Natural killer cell (primary cell): ENCODE data around the gene ENHO. TPM values are rescaled to one million over a fixed set of nuclear protein-coding genes. Genes with fewer than 3 reads are reported as not detected.

Source experiments
- ATAC-seq, 3 donors: fragments of 150-1000 bp in 2 of 3; fragments of 200-7000 bp in 1 of 3; cut with Tn5 transposase; 1 replicate in 1 of 3; 2 replicates in 2 of 3; pipeline ENCODE4 v1.10.0; 2021; ENCODE audit warnings: mild to moderate bottlenecking in 2 of 3, moderate library complexity in 2 of 3
- DNase-seq, 2 donors: peaks; one replicate each; pipeline versions ENCODE4 v3.0.0 to v3.0.0-alpha.2; 2013 to 2021; ENCODE audit warnings: mixed read lengths in 1 of 2
- H3K27ac ChIP-seq: one replicate; pipeline ENCODE4 v1.5.1; 2013; ENCODE audit warnings: mild to moderate bottlenecking, low read length
- H3K27me3 ChIP-seq: one replicate; pipeline ENCODE4 v1.6.1; 2013; ENCODE audit warnings: low read length; ENCODE audit not compliant: control insufficient read depth, insufficient read depth
- H3K36me3 ChIP-seq: one replicate; pipeline ENCODE4 v1.6.1; 2013; ENCODE audit warnings: low read length; ENCODE audit not compliant: control insufficient read depth, insufficient read depth
- H3K4me1 ChIP-seq: one replicate; pipeline ENCODE4 v1.6.1; 2013; ENCODE audit warnings: low read length; ENCODE audit not compliant: control insufficient read depth, insufficient read depth
- H3K4me3 ChIP-seq: one replicate; pipeline ENCODE4 v1.5.1; 2013; ENCODE audit warnings: low read length
- H3K9me3 ChIP-seq: one replicate; pipeline ENCODE4 v1.6.1; 2013; ENCODE audit warnings: low read length; ENCODE audit not compliant: control insufficient read depth, insufficient read depth
- H3K27ac Mint-ChIP-seq, 2 donors: one replicate each; pipeline ENCODE4 v1.8.0; 2022; ENCODE audit warnings: mild to moderate bottlenecking in 2 of 2, mixed read lengths in 2 of 2, moderate library complexity in 1 of 2
- H3K27me3 Mint-ChIP-seq, 2 donors: one replicate each; pipeline ENCODE4 v1.8.0; 2022; ENCODE audit warnings: low read depth in 2 of 2, mixed read lengths in 2 of 2
- H3K36me3 Mint-ChIP-seq: one replicate; pipeline ENCODE4 v1.8.0; 2022; ENCODE audit warnings: mixed read lengths
- H3K4me1 Mint-ChIP-seq, 2 donors: one replicate each; pipeline ENCODE4 v1.8.0; 2022; ENCODE audit warnings: mixed read lengths in 2 of 2
- H3K4me3 Mint-ChIP-seq: one replicate; pipeline ENCODE4 v1.8.0; 2022; ENCODE audit warnings: mild to moderate bottlenecking, moderate library complexity, mixed read lengths
- H3K9me3 Mint-ChIP-seq, 2 donors: one replicate each; pipeline ENCODE4 v1.8.0; 2022; ENCODE audit warnings: mixed read lengths in 2 of 2
- CTCF ChIP-seq: fragments of 200-600 bp; IDR thresholded peaks from one replicate; pipeline ENCODE4 v1.8.0; 2022; ENCODE audit warnings: antibody characterized with exemption
- WGBS: methylation state at CpG from one replicate; pipeline ENCODE4 v1.1.7; 2013; ENCODE audit warnings: missing lambda C conversion rate; ENCODE audit not compliant: insufficient coverage; 5-methylcytosine and 5-hydroxymethylcytosine counted together
- intact Hi-C: fragments of 100-400 bp; cut with micrococcal nuclease; formaldehyde crosslinking; loops from one replicate; pipeline ENCODE4 v1.14.2; 2022
- total RNA-seq, 4 donors: library from RNA; stranded (reverse); fragments of 120-200 nt in 1 of 4; gene quantifications; one replicate each; pipeline versions ENCODE4 v1.2.3 to v1.2.4, GENCODE V29; 2013 to 2022

ENHO gene
- total RNA-seq, 3 donors from 2014 or later (not counting 1 experiment from before 2014, with no cell fraction given) = 0.34 to 1.7 TPM; not detected in 1

- Mint-ChIP-seq H3K4me3 (no peak overlapping the region), H3K4me1 (no peaks in the 10 kb centered on the region), H3K36me3 (no peaks in the 10 kb centered on the region), H3K9me3 (no peaks in the 10 kb centered on the region), H3K27me3 (peaks cover 0 to 13% of the 10 kb centered on the region in 2 donors), H3K27ac (no peak overlapping the region)
- no peak for ATAC-seq
- no peaks in the 10 kb centered on the region for H3K27me3 ChIP-seq
- H3K36me3 ChIP-seq = no peaks in the 10 kb centered on the region
- no peaks in the 10 kb centered on the region for H3K4me1 ChIP-seq
- TF ChIP-seq CTCF = no peak
- WGBS = 89% methylated on average over 6 of the region's 7 CpGs
- intact Hi-C loops = no loop called here
- H3K9me3 ChIP-seq = no peaks in the 10 kb centered on the region
- H3K27ac ChIP-seq = no peak overlapping the region
- DNase-seq = no peak
- H3K4me3 ChIP-seq = no peak overlapping the region
Observed at GRCh38 chr9:34546102-34546833, 23.5 kb upstream of the ENHO start.

GRCh38 chr9:34545497-34545896, 22.7 kb upstream of the ENHO start:
- H3K27me3 ChIP-seq = no peaks in the 10 kb centered on the region
- H3K4me3 ChIP-seq = no peak overlapping the region
- H3K9me3 ChIP-seq = no peaks in the 10 kb centered on the region
- Mint-ChIP-seq H3K9me3 (no peaks in the 10 kb centered on the region), H3K4me1 (no peaks in the 10 kb centered on the region), H3K27me3 (peaks cover 0 to 13% of the 10 kb centered on the region in 2 donors), H3K4me3 (no peak overlapping the region), H3K36me3 (no peaks in the 10 kb centered on the region), H3K27ac (no peak overlapping the region)
- no peaks in the 10 kb centered on the region for H3K36me3 ChIP-seq
- 83% methylated on average over 6 of the region's 6 CpGs for WGBS
- DNase-seq = no peak
- TF ChIP-seq CTCF = no peak
- intact Hi-C loops = no loop called here
- H3K27ac ChIP-seq = no peak overlapping the region
- no peak for ATAC-seq
- H3K4me1 ChIP-seq = no peaks in the 10 kb centered on the region

- no peak for ATAC-seq
- no peak overlapping the region for H3K4me3 Mint-ChIP-seq
- 66% methylated on average over 5 of the region's 5 CpGs for WGBS
- TF ChIP-seq CTCF = no peak
- no peak overlapping the region for H3K27ac Mint-ChIP-seq
- H3K36me3 ChIP-seq = no peaks in the 10 kb centered on the region
- intact Hi-C loops = no loop called here
- no peaks in the 10 kb centered on the region for H3K27me3 ChIP-seq
- H3K9me3 ChIP-seq = no peaks in the 10 kb centered on the region
- no peaks in the 10 kb centered on the region for H3K36me3 Mint-ChIP-seq
- H3K9me3 Mint-ChIP-seq = no peaks in the 10 kb centered on the region
- no peaks in the 10 kb centered on the region for H3K4me1 ChIP-seq
- DNase-seq = no peak
- peaks cover 5 to 13% of the 10 kb centered on the region in 2 donors for H3K27me3 Mint-ChIP-seq
- no peaks in the 10 kb centered on the region for H3K4me1 Mint-ChIP-seq
- H3K4me3 ChIP-seq = no peak overlapping the region
- H3K27ac ChIP-seq = no peak overlapping the region
Observed at GRCh38 chr9:34544035-34544434, 21.2 kb upstream of the ENHO start.

GRCh38 chr9:34541540-34541939, 18.8 kb upstream of the ENHO start:
- Histone ChIP-seq H3K9me3 (no peaks in the 10 kb centered on the region), H3K4me1 (no peaks in the 10 kb centered on the region), H3K36me3 (no peaks in the 10 kb centered on the region), H3K4me3 (no peak overlapping the region), H3K27ac (no peak overlapping the region), H3K27me3 (peaks cover 1% of the 10 kb centered on the region)
- H3K36me3 Mint-ChIP-seq = no peaks in the 10 kb centered on the region
- H3K4me1 Mint-ChIP-seq = no peaks in the 10 kb centered on the region
- TF ChIP-seq CTCF = no peak
- H3K9me3 Mint-ChIP-seq = no peaks in the 10 kb centered on the region
- 74% methylated on average over 7 of the region's 7 CpGs for WGBS
- DNase-seq (no peak), ATAC-seq (peak in 1 of 3 donors; percentile 9)
- H3K27me3 Mint-ChIP-seq = peaks cover 11% of the 10 kb centered on the region in 2 donors
- intact Hi-C loops = no loop called here
- H3K27ac Mint-ChIP-seq = no peak overlapping the region
- H3K4me3 Mint-ChIP-seq = no peak overlapping the region
